HEK293 (cell line): ENCODE measurements around the gene PRCD.

ENCODE experiments used
- GLIS1 ChIP-seq: fragments of 450-650 bp; formaldehyde crosslinking; IDR thresholded peaks from 2 replicates; pipeline ENCODE4 v1.5.1; 2016; ENCODE audit warnings: missing biosample characterization, missing genetic modification characterization
- KLF16 ChIP-seq: fragments of 450-650 bp; formaldehyde crosslinking; IDR thresholded peaks from 2 replicates; pipeline ENCODE4 v1.5.1; 2017; ENCODE audit warnings: missing biosample characterization, missing genetic modification characterization
- KLF8 ChIP-seq: fragments of 450-650 bp; formaldehyde crosslinking; IDR thresholded peaks from 2 replicates; pipeline ENCODE4 v1.5.1; 2016; ENCODE audit warnings: missing biosample characterization, missing genetic modification characterization
- MZF1 ChIP-seq: fragments of 450-650 bp; formaldehyde crosslinking; IDR thresholded peaks from 2 replicates; pipeline ENCODE4 v1.5.1; 2017; ENCODE audit warnings: missing biosample characterization, missing genetic modification characterization, borderline replicate concordance
- SP7 ChIP-seq: fragments of 450-650 bp; formaldehyde crosslinking; IDR thresholded peaks from 2 replicates; pipeline ENCODE4 v1.5.1; 2016; ENCODE audit warnings: missing biosample characterization, missing genetic modification characterization
- WT1 ChIP-seq: fragments of 450-650 bp; formaldehyde crosslinking; IDR thresholded peaks from 2 replicates; pipeline ENCODE4 v1.5.1; 2016; ENCODE audit warnings: missing biosample characterization, missing genetic modification characterization
- ZBTB48 ChIP-seq: fragments of 450-650 bp; formaldehyde crosslinking; IDR thresholded peaks from 2 replicates; pipeline ENCODE4 v1.5.1; 2016; ENCODE audit warnings: missing biosample characterization, missing genetic modification characterization
- ZFHX2 ChIP-seq: fragments of 450-650 bp; formaldehyde crosslinking; conservative IDR thresholded peaks from 2 replicates; pipeline ENCODE4 v1.5.1; 2016; ENCODE audit warnings: missing biosample characterization, missing genetic modification characterization
- ZNF112 ChIP-seq: fragments of 450-650 bp; formaldehyde crosslinking; IDR thresholded peaks from 2 replicates; pipeline ENCODE4 v1.5.0; 2017; ENCODE audit warnings: missing biosample characterization, missing genetic modification characterization
- ZNF140 ChIP-seq: fragments of 450-650 bp; formaldehyde crosslinking; IDR thresholded peaks from 2 replicates; pipeline ENCODE4 v1.5.1; 2016; ENCODE audit warnings: missing biosample characterization, missing genetic modification characterization
- ZNF274 ChIP-seq, 2 experiments: fragments of 200-500 bp in 1 of 2; fragments of 450-650 bp in 1 of 2; sonication (Bioruptor generic) in 1 of 2; formaldehyde crosslinking in 1 of 2; IDR thresholded peaks; 2 replicates each; pipeline versions ENCODE4 v1.5.1 to v1.6.1; 2014 to 2016; ENCODE audit warnings: borderline replicate concordance in 1 of 2, inconsistent platforms in 1 of 2, low read length in 1 of 2, missing biosample characterization in 1 of 2, missing genetic modification characterization in 1 of 2
- ZNF292 ChIP-seq: fragments of 450-650 bp; formaldehyde crosslinking; IDR thresholded peaks from 2 replicates; pipeline ENCODE4 v1.5.1; 2016; ENCODE audit warnings: low read depth, missing biosample characterization, missing genetic modification characterization, borderline replicate concordance
- ZNF391 ChIP-seq: fragments of 450-650 bp; formaldehyde crosslinking; IDR thresholded peaks from 2 replicates; pipeline ENCODE4 v1.5.1; 2016; ENCODE audit warnings: low read depth, missing biosample characterization, missing genetic modification characterization, borderline replicate concordance
- ZNF530 ChIP-seq: fragments of 450-650 bp; formaldehyde crosslinking; IDR thresholded peaks from 2 replicates; pipeline ENCODE4 v1.5.1; 2016; ENCODE audit warnings: low read depth, missing biosample characterization, missing genetic modification characterization
- ZNF555 ChIP-seq: fragments of 450-650 bp; formaldehyde crosslinking; conservative IDR thresholded peaks from 2 replicates; pipeline ENCODE4 v1.5.1; 2017; ENCODE audit warnings: missing biosample characterization, mild to moderate bottlenecking, missing genetic modification characterization, inconsistent platforms
- ZNF629 ChIP-seq: fragments of 450-650 bp; formaldehyde crosslinking; IDR thresholded peaks from 2 replicates; pipeline ENCODE4 v1.5.1; 2017; ENCODE audit warnings: missing biosample characterization, missing genetic modification characterization
- ZNF76 ChIP-seq: fragments of 450-650 bp; formaldehyde crosslinking; IDR thresholded peaks from 2 replicates; pipeline ENCODE4; 2016; ENCODE audit warnings: low read depth, missing biosample characterization, missing genetic modification characterization, borderline replicate concordance
- TF ChIP-seq, protein P1 (sequence below): fragments of 450-650 bp; IDR thresholded peaks from 2 replicates; pipeline ENCODE4 v1.5.1; 2018; ENCODE audit warnings: missing biosample characterization, mild to moderate bottlenecking, missing genetic modification characterization
- TF ChIP-seq, protein P2 (sequence below): fragments of 450-650 bp; formaldehyde crosslinking; IDR thresholded peaks from 2 replicates; pipeline ENCODE4 v1.5.1; 2016; ENCODE audit warnings: missing biosample characterization, missing genetic modification characterization
- TF ChIP-seq, protein P3 (sequence below): fragments of 450-650 bp; formaldehyde crosslinking; IDR thresholded peaks from 2 replicates; pipeline ENCODE4 v1.5.1; 2016; ENCODE audit warnings: missing biosample characterization, missing genetic modification characterization
- TF ChIP-seq, protein P4 (sequence below): fragments of 450-650 bp; formaldehyde crosslinking; IDR thresholded peaks from 2 replicates; pipeline ENCODE4 v1.5.1; 2016; ENCODE audit warnings: missing biosample characterization, missing genetic modification characterization
- TF ChIP-seq, protein P5 (sequence below): fragments of 450-650 bp; formaldehyde crosslinking; IDR thresholded peaks from 2 replicates; pipeline ENCODE4 v1.5.0; 2017; ENCODE audit warnings: missing biosample characterization, missing genetic modification characterization, borderline replicate concordance
- TF ChIP-seq, protein P6 (sequence below): fragments of 450-650 bp; formaldehyde crosslinking; IDR thresholded peaks from 2 replicates; pipeline ENCODE4 v1.5.1; 2017; ENCODE audit warnings: missing biosample characterization, missing genetic modification characterization

Gene PRCD

DNA sequence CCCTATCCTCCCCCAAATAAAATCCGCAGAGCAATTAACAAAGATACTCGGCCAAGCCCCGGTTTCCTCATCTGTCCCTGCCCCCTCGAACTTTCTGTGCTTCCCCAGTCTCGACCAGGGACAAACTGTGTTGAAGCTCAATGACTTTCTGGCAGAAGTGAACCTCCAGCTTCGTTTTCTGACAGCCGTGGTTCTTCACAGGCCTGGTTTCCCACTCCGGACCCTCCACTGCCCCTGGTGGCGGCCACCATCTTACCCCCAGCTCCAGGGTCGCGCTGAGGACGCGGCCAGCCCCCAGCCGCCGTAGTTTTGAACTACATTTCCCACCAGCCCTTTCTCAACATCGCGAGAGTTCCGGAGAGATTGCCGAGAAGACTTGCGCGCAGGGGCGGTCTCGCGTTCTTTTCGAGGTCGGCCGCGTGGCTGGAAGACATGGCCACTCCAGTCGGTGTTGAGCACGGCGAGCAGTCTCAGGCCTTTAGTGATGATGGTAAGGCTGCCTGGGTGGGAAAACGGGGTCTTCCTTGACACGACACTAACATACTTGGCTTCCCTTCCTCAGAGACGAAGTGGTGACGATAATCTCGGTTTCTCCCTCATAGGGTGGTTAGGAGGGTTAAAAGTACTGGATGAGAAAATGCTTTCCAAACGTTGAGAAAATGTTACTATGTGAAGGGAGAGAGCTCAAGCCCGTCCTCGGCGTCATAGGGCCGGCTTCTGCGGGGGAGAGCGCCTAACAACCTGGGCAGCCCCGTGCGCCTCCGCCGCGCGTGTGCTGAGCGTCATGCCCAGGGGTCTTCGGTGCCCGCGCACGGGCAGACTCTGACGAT lies 17.7 kb downstream of the PRCD start (continued):
- TF ChIP-seq ZNF530 (tag by site-specific recombination) (peak; percentile 32; the same call in 1 of the 2 replicates), KLF16 (tag by site-specific recombination) (peak; percentile 82), ZNF555 (tag by site-specific recombination) (no peak), ZNF76 (tag by site-specific recombination) (peak; percentile 95), WT1 (tag by site-specific recombination) (no peak; the same call in 1 of the 2 replicates), GLIS1 (0 out of 2 replicates have a peak, but pooled peaks have one; percentile 25), ZNF292 (tag by site-specific recombination) (no peak), ZNF112 (tag by site-specific recombination) (no peak), SP7 (tag by site-specific recombination) (peak; percentile 66), ZNF140 (tag by site-specific recombination) (no peak), ZBTB48 (tag by site-specific recombination) (peak; percentile 73), ZNF629 (tag by site-specific recombination) (peak; percentile 56), ZFHX2 (tag by site-specific recombination) (peak; percentile 36), MZF1 (tag by site-specific recombination) (no peak), KLF8 (tag by site-specific recombination) (peak; percentile 91), ZNF391 (tag by site-specific recombination) (peak; percentile 13), ZNF274 (IDR thresholded peaks at IDR 0.05; ENCODE audit: low read length) (no peak), ZNF274 (tag by site-specific recombination; IDR thresholded peaks at IDR 0.05; ENCODE audit: borderline replicate concordance) (no peak)
- TF ChIP-seq, protein P1, sequence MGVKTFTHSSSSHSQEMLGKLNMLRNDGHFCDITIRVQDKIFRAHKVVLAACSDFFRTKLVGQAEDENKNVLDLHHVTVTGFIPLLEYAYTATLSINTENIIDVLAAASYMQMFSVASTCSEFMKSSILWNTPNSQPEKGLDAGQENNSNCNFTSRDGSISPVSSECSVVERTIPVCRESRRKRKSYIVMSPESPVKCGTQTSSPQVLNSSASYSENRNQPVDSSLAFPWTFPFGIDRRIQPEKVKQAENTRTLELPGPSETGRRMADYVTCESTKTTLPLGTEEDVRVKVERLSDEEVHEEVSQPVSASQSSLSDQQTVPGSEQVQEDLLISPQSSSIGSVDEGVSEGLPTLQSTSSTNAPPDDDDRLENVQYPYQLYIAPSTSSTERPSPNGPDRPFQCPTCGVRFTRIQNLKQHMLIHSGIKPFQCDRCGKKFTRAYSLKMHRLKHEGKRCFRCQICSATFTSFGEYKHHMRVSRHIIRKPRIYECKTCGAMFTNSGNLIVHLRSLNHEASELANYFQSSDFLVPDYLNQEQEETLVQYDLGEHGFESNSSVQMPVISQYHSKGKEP = peak; percentile 10; the same call in 1 of the 2 replicates
- TF ChIP-seq, protein P2, sequence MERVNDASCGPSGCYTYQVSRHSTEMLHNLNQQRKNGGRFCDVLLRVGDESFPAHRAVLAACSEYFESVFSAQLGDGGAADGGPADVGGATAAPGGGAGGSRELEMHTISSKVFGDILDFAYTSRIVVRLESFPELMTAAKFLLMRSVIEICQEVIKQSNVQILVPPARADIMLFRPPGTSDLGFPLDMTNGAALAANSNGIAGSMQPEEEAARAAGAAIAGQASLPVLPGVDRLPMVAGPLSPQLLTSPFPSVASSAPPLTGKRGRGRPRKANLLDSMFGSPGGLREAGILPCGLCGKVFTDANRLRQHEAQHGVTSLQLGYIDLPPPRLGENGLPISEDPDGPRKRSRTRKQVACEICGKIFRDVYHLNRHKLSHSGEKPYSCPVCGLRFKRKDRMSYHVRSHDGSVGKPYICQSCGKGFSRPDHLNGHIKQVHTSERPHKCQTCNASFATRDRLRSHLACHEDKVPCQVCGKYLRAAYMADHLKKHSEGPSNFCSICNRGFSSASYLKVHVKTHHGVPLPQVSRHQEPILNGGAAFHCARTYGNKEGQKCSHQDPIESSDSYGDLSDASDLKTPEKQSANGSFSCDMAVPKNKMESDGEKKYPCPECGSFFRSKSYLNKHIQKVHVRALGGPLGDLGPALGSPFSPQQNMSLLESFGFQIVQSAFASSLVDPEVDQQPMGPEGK = peak; percentile 94
- TF ChIP-seq, protein P3, sequence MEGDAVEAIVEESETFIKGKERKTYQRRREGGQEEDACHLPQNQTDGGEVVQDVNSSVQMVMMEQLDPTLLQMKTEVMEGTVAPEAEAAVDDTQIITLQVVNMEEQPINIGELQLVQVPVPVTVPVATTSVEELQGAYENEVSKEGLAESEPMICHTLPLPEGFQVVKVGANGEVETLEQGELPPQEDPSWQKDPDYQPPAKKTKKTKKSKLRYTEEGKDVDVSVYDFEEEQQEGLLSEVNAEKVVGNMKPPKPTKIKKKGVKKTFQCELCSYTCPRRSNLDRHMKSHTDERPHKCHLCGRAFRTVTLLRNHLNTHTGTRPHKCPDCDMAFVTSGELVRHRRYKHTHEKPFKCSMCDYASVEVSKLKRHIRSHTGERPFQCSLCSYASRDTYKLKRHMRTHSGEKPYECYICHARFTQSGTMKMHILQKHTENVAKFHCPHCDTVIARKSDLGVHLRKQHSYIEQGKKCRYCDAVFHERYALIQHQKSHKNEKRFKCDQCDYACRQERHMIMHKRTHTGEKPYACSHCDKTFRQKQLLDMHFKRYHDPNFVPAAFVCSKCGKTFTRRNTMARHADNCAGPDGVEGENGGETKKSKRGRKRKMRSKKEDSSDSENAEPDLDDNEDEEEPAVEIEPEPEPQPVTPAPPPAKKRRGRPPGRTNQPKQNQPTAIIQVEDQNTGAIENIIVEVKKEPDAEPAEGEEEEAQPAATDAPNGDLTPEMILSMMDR = peak; percentile 97
- TF ChIP-seq, protein P4, sequence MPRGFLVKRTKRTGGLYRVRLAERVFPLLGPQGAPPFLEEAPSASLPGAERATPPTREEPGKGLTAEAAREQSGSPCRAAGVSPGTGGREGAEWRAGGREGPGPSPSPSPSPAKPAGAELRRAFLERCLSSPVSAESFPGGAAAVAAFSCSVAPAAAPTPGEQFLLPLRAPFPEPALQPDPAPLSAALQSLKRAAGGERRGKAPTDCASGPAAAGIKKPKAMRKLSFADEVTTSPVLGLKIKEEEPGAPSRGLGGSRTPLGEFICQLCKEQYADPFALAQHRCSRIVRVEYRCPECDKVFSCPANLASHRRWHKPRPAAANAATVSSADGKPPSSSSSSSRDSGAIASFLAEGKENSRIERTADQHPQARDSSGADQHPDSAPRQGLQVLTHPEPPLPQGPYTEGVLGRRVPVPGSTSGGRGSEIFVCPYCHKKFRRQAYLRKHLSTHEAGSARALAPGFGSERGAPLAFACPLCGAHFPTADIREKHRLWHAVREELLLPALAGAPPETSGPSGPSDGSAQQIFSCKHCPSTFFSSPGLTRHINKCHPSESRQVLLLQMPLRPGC = no peak
- TF ChIP-seq, protein P5, sequence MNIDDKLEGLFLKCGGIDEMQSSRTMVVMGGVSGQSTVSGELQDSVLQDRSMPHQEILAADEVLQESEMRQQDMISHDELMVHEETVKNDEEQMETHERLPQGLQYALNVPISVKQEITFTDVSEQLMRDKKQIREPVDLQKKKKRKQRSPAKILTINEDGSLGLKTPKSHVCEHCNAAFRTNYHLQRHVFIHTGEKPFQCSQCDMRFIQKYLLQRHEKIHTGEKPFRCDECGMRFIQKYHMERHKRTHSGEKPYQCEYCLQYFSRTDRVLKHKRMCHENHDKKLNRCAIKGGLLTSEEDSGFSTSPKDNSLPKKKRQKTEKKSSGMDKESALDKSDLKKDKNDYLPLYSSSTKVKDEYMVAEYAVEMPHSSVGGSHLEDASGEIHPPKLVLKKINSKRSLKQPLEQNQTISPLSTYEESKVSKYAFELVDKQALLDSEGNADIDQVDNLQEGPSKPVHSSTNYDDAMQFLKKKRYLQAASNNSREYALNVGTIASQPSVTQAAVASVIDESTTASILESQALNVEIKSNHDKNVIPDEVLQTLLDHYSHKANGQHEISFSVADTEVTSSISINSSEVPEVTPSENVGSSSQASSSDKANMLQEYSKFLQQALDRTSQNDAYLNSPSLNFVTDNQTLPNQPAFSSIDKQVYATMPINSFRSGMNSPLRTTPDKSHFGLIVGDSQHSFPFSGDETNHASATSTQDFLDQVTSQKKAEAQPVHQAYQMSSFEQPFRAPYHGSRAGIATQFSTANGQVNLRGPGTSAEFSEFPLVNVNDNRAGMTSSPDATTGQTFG = no peak
- TF ChIP-seq, protein P6, sequence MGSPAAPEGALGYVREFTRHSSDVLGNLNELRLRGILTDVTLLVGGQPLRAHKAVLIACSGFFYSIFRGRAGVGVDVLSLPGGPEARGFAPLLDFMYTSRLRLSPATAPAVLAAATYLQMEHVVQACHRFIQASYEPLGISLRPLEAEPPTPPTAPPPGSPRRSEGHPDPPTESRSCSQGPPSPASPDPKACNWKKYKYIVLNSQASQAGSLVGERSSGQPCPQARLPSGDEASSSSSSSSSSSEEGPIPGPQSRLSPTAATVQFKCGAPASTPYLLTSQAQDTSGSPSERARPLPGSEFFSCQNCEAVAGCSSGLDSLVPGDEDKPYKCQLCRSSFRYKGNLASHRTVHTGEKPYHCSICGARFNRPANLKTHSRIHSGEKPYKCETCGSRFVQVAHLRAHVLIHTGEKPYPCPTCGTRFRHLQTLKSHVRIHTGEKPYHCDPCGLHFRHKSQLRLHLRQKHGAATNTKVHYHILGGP = 0 out of 2 replicates have a peak, but pooled peaks have one; percentile 6
